ENCODE results near the gene ATP2A1.
A peak's percentile ranks its signal among the peaks of the same experiment; 100 is the strongest.

The ATP2A1 gene

GRCh38 chr16:28869201-28869600, 9.1 kb upstream of the ATP2A1 start:
- Histone ChIP-seq H3K4me1 (ENCODE audit: control insufficient read depth in 1 of 2, insufficient read depth in 1 of 2, low read depth in 1 of 2, low read length in 1 of 2) (peaks cover 6 to 11% of the 10 kb centered on the region in 2 experiments), H3K9me3 (no peaks in the 10 kb centered on the region), H3K4me3 (ENCODE audit: low read depth in 1 of 2, low read length in 1 of 2) (no peak overlapping the region), H3K27ac (no peak overlapping the region), H3K27me3 (no peaks in the 10 kb centered on the region), H3K36me3 (peaks cover 83% of the 10 kb centered on the region)
- TF ChIP-seq, protein P1, sequence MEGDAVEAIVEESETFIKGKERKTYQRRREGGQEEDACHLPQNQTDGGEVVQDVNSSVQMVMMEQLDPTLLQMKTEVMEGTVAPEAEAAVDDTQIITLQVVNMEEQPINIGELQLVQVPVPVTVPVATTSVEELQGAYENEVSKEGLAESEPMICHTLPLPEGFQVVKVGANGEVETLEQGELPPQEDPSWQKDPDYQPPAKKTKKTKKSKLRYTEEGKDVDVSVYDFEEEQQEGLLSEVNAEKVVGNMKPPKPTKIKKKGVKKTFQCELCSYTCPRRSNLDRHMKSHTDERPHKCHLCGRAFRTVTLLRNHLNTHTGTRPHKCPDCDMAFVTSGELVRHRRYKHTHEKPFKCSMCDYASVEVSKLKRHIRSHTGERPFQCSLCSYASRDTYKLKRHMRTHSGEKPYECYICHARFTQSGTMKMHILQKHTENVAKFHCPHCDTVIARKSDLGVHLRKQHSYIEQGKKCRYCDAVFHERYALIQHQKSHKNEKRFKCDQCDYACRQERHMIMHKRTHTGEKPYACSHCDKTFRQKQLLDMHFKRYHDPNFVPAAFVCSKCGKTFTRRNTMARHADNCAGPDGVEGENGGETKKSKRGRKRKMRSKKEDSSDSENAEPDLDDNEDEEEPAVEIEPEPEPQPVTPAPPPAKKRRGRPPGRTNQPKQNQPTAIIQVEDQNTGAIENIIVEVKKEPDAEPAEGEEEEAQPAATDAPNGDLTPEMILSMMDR (IDR thresholded peaks at IDR 0.05) = no peak

DNA sequence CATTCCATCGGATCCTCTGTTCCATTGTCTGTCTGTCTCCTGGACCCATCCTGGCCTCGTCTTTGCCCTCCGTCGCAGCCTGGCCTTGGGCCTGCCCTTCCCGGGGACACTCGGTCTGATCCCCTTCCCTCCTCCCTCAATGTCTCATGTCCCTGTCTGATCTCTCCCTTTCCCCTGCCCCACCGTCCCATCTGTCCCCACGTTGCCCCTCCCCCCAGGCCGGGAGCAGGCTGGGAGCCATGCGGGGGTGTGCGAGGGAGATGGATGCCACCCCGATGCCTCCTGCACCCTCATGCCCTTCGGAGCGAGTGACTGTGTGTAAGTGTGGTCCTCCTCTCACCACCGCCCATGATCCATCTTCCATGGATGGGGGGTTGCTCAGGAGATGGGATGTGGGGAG, 5.3 kb upstream of the ATP2A1 start:
- peaks cover 76% of the 10 kb centered on the region for H3K36me3 ChIP-seq

GRCh38 chr16:28873543-28874201, 4.6 kb upstream of the ATP2A1 start:
- no peaks in the 10 kb centered on the region for H3K9me3 ChIP-seq
- TF ChIP-seq, protein P1 (IDR thresholded peaks at IDR 0.05) = peak; percentile 62
- H3K36me3 ChIP-seq = peaks cover 69% of the 10 kb centered on the region
- H3K27ac ChIP-seq = no peak overlapping the region
- peaks cover 6% of the 10 kb centered on the region for H3K27me3 ChIP-seq
- H3K4me1 ChIP-seq (ENCODE audit: control insufficient read depth in 1 of 2, insufficient read depth in 1 of 2, low read depth in 1 of 2, low read length in 1 of 2) = no peaks in the 10 kb centered on the region
- no peak overlapping the region for H3K4me3 ChIP-seq (ENCODE audit: low read depth in 1 of 2, low read length in 1 of 2)

More for the DNA sequence above, 5.3 kb upstream of the ATP2A1 start:
- TF ChIP-seq, protein P1 (IDR thresholded peaks at IDR 0.05) = no peak
- Histone ChIP-seq H3K9me3 (no peaks in the 10 kb centered on the region), H3K4me3 (ENCODE audit: low read depth in 1 of 2, low read length in 1 of 2) (no peak overlapping the region), H3K27ac (no peak overlapping the region), H3K27me3 (no peaks in the 10 kb centered on the region), H3K4me1 (ENCODE audit: control insufficient read depth in 1 of 2, insufficient read depth in 1 of 2, low read depth in 1 of 2, low read length in 1 of 2) (no peaks in the 10 kb centered on the region)

GRCh38 chr16:28874406-28874805, 3.9 kb upstream of the ATP2A1 start:
- TF ChIP-seq, protein P1 (IDR thresholded peaks at IDR 0.05) = no peak
- H3K9me3 ChIP-seq = no peaks in the 10 kb centered on the region
- H3K27ac ChIP-seq = no peak overlapping the region
- H3K4me1 ChIP-seq (ENCODE audit: control insufficient read depth in 1 of 2, insufficient read depth in 1 of 2, low read depth in 1 of 2, low read length in 1 of 2) = peaks cover 3 to 4% of the 10 kb centered on the region in 2 experiments
- peaks cover 13% of the 10 kb centered on the region for H3K27me3 ChIP-seq
- H3K36me3 ChIP-seq = peaks cover 62% of the 10 kb centered on the region
- H3K4me3 ChIP-seq (ENCODE audit: low read depth in 1 of 2, low read length in 1 of 2) = no peak overlapping the region

DNA sequence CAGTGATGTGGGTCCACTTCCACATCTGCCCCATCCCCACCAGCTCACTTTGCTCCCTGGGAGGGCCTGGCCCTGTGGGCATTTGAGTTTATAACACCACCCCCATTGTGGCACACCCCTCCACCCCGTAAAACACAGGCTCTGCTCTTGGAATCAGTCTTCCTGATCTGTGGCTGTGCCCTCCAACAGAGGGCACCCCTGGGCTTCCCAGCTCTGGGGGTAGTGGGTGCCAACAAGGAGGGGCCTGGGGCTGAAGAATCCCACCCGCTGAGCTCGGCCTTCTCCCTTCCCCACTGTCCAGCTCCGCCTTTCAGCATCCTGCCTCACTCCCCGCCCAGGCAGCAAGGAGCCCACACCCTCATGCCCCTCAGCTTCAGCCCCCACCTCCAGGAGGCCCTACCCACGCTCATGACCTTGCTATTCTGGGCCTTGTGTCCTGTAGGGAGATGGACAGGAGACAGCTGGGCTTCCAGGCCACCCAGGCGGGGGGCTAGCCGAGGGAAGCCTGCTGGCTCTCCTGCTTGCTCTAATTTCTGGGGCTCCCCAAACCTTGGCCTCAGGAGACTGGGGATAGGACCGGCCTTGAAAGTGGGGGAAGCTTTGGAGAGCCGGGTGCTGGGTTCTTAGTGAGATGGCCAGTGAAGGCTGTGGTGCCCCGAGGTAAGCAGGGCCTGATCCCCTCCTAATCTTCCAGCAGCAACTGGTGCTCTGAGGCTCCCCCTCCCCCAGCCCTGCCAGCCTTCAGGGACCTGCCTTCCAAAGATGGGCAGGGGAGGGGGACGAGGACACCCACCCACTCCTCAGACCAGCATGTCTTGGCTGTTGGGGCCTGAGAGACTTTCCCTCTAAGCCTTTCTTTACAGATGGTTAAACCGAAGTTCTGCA, 2.9 kb upstream of the ATP2A1 start:
- H3K36me3 ChIP-seq = peaks cover 52% of the 10 kb centered on the region
- TF ChIP-seq, protein P1 (IDR thresholded peaks at IDR 0.05) = no peak
- H3K4me1 ChIP-seq (ENCODE audit: control insufficient read depth in 1 of 2, insufficient read depth in 1 of 2, low read depth in 1 of 2, low read length in 1 of 2) = peaks cover 12 to 14% of the 10 kb centered on the region in 2 experiments
- no peak overlapping the region for H3K4me3 ChIP-seq (ENCODE audit: low read depth in 1 of 2, low read length in 1 of 2)
- no peak overlapping the region for H3K27ac ChIP-seq
- peaks cover 23% of the 10 kb centered on the region for H3K27me3 ChIP-seq
- no peaks in the 10 kb centered on the region for H3K9me3 ChIP-seq

Data from neutrophil (primary cell).